ENCODE data around the gene STOX1.

DNA sequence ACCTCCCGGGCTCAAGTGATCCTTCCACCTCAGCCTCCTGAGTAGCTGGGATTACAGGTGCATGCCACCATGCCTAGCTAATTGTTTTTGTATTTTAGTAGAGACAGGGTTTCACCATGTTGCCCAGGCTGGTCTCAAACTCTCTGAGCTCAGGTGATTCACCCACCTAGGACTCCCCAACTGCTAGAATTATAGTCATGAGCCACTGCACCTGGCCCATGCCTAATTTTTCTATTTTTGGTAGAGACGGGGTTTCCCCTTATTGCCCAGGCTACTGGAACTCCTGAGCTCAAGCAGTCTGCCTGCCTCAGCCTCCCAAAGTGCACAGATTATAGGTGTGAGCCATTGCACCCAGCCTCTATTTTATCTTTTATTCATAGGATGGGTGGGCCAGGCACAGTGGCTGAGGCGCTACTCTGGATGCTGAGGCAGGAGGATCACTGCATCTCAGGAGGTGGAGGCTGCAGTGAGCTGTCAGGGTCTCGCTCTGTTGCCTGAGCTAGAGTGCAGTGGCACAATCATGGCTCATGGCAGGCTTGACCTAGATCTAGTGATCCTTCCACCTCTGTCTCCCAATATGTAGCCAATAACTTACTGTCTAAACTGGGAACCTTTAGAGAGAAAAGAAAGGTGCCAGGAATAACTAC lies 31.3 kb upstream of the STOX1 start:
- TF ChIP-seq, protein P1, sequence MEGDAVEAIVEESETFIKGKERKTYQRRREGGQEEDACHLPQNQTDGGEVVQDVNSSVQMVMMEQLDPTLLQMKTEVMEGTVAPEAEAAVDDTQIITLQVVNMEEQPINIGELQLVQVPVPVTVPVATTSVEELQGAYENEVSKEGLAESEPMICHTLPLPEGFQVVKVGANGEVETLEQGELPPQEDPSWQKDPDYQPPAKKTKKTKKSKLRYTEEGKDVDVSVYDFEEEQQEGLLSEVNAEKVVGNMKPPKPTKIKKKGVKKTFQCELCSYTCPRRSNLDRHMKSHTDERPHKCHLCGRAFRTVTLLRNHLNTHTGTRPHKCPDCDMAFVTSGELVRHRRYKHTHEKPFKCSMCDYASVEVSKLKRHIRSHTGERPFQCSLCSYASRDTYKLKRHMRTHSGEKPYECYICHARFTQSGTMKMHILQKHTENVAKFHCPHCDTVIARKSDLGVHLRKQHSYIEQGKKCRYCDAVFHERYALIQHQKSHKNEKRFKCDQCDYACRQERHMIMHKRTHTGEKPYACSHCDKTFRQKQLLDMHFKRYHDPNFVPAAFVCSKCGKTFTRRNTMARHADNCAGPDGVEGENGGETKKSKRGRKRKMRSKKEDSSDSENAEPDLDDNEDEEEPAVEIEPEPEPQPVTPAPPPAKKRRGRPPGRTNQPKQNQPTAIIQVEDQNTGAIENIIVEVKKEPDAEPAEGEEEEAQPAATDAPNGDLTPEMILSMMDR (IDR thresholded peaks at IDR 0.05; ENCODE audit: control extremely low read depth in 1 of 3, insufficient read depth in 1 of 3, low read depth in 1 of 3, low read length in 3 of 3), result no peak
- no peak for TF ChIP-seq EGR1 (IDR thresholded peaks at IDR 0.05; ENCODE audit: borderline replicate concordance, low read depth, low read length)
- TF ChIP-seq, protein P2, sequence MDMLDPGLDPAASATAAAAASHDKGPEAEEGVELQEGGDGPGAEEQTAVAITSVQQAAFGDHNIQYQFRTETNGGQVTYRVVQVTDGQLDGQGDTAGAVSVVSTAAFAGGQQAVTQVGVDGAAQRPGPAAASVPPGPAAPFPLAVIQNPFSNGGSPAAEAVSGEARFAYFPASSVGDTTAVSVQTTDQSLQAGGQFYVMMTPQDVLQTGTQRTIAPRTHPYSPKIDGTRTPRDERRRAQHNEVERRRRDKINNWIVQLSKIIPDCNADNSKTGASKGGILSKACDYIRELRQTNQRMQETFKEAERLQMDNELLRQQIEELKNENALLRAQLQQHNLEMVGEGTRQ (IDR thresholded peaks at IDR 0.05; ENCODE audit: low read length), result no peak
- no peak for TF ChIP-seq RAD21 (IDR thresholded peaks at IDR 0.05 in 1 of 2, conservative IDR thresholded peaks at IDR 0.05 in 1 of 2; ENCODE audit: low read depth in 2 of 2, low read length in 2 of 2)
- TF ChIP-seq YY1 (IDR thresholded peaks at IDR 0.05; ENCODE audit: low read depth, low read length), result no peak
- TF ChIP-seq, protein P3, sequence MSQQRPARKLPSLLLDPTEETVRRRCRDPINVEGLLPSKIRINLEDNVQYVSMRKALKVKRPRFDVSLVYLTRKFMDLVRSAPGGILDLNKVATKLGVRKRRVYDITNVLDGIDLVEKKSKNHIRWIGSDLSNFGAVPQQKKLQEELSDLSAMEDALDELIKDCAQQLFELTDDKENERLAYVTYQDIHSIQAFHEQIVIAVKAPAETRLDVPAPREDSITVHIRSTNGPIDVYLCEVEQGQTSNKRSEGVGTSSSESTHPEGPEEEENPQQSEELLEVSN (IDR thresholded peaks at IDR 0.05), result no peak
- TF ChIP-seq HDAC2 (IDR thresholded peaks at IDR 0.05; ENCODE audit: borderline replicate concordance in 1 of 2, low read depth in 2 of 2, low read length in 2 of 2), result no peak
- TF ChIP-seq SIN3A (conservative IDR thresholded peaks at IDR 0.05 in 1 of 2, IDR thresholded peaks at IDR 0.05 in 1 of 2; ENCODE audit: low read depth in 1 of 2, low read length in 2 of 2), result no peak
- TF ChIP-seq EP300 (IDR thresholded peaks at IDR 0.05; ENCODE audit: borderline replicate concordance in 1 of 2, low read depth in 2 of 2, low read length in 2 of 2), result no peak

All from H1 (cell line).